Tibial nerve (tissue), 4 donors: ENCODE data around the gene ABLIM2. TPM values are rescaled to one million over a fixed set of nuclear protein-coding genes. Genes with fewer than 3 reads are reported as not detected.
"Not testable (repeated sequence)": the region's sequence is repeated elsewhere in the genome, so short reads cannot be mapped to it uniquely, and the experiment has no call there.

Source experiments
- DNase-seq, 2 donors: peaks; one replicate each; pipeline ENCODE4 v3.0.0-alpha.2; 2019; ENCODE audit warnings: low spot score in 2 of 2
- H3K27ac ChIP-seq, 4 donors: fragments of 200-600 bp; sonication (generic) in 3 of 4; one replicate each; pipeline ENCODE4 v1.5.1; 2017 to 2019; ENCODE audit warnings: mild to moderate bottlenecking in 1 of 4
- H3K27me3 ChIP-seq, 2 donors: fragments of 200-600 bp; sonication (generic) in 1 of 2; one replicate each; pipeline versions ENCODE4 v1.5.1 to v1.6.0; 2017 to 2019
- H3K36me3 ChIP-seq, 3 donors: fragments of 200-600 bp; sonication (generic); one replicate each; pipeline ENCODE4 v1.5.1; 2018 to 2019
- H3K4me1 ChIP-seq, 4 donors: fragments of 200-600 bp; sonication (generic) in 3 of 4; one replicate each; pipeline ENCODE4 v1.5.1; 2017 to 2019
- H3K4me3 ChIP-seq, 4 donors: fragments of 200-600 bp; sonication (generic) in 3 of 4; one replicate each; pipeline ENCODE4 v1.5.1; 2017 to 2019; ENCODE audit warnings: mild to moderate bottlenecking in 1 of 4, moderate library complexity in 1 of 4
- H3K9me3 ChIP-seq, 4 donors: fragments of 200-600 bp; sonication (generic) in 3 of 4; one replicate each; pipeline ENCODE4 v1.5.1; 2017 to 2019
- CTCF ChIP-seq, 5 experiments: fragments of 200-600 bp in 3 of 5; fragments of 450-650 bp in 2 of 5; sonication (generic) in 3 of 5; IDR thresholded peaks; one replicate each; pipeline ENCODE4 v1.5.1; 2016 to 2019; ENCODE audit warnings: antibody characterized with exemption in 5 of 5, mild to moderate bottlenecking in 3 of 5, moderate library complexity in 2 of 5
- EP300 ChIP-seq, 2 donors: sonication (generic); formaldehyde crosslinking; IDR thresholded peaks; one replicate each; pipeline ENCODE4 v1.6.1; 2017; ENCODE audit warnings: antibody characterized with exemption in 2 of 2, mild to moderate bottlenecking in 1 of 2
- POLR2A ChIP-seq, 2 donors: fragments of 450-650 bp; IDR thresholded peaks; one replicate each; pipeline ENCODE4 v1.6.1; 2017; ENCODE audit warnings: antibody characterized with exemption in 2 of 2, mild to moderate bottlenecking in 2 of 2, moderate library complexity in 2 of 2
- WGBS, 2 donors: methylation state at CpG; one replicate each; pipeline ENCODE4 v1.1.5; 2018; 5-methylcytosine and 5-hydroxymethylcytosine counted together
- total RNA-seq, 4 donors: library from RNA; depleted of rRNA; stranded (reverse); fragments of >200 nt; gene quantifications; one replicate each; pipeline ENCODE4 v1.1.0, GENCODE V29; 2016

The ABLIM2 gene
- total RNA-seq, 4 donors from 2014 or later: 29.1 to 125 (median 41.7) TPM

- Histone ChIP-seq H3K27ac (no peak overlapping the region), H3K36me3 (no peaks in the 10 kb centered on the region), H3K9me3 (no peaks in the 10 kb centered on the region), H3K4me3 (no peak overlapping the region), H3K27me3 (no peaks in the 10 kb centered on the region), H3K4me1 (peaks cover 0 to 4% (median 0%) of the 10 kb centered on the region in 4 donors)
- no peak for DNase-seq
- WGBS, 2 donors: 72 to 83% methylated on average over 14 of the region's 14 CpGs
- TF ChIP-seq EP300 (IDR thresholded peaks at IDR 0.05) (no peak), CTCF (IDR thresholded peaks at IDR 0.05) (no peak), POLR2A (IDR thresholded peaks at IDR 0.05) (no peak)
Measured at GRCh38 chr4:7945709-7946380, 212.8 kb downstream of the ABLIM2 start.

GRCh38 chr4:7944599-7945220 is 213.9 kb downstream of the ABLIM2 start:
- Histone ChIP-seq H3K27ac (no peak overlapping the region), H3K4me1 (peaks cover 0 to 8% (median 0%) of the 10 kb centered on the region in 4 donors), H3K4me3 (no peak overlapping the region), H3K9me3 (no peaks in the 10 kb centered on the region), H3K36me3 (no peaks in the 10 kb centered on the region), H3K27me3 (no peaks in the 10 kb centered on the region)
- no peak for DNase-seq
- 66 to 77% methylated on average over 5 of the region's 5 CpGs for WGBS, 2 donors
- no peak for TF ChIP-seq CTCF (IDR thresholded peaks at IDR 0.05)
- no peak for TF ChIP-seq POLR2A (IDR thresholded peaks at IDR 0.05)
- no peak for TF ChIP-seq EP300 (IDR thresholded peaks at IDR 0.05)

GRCh38 chr4:7943688-7944087 is 214.9 kb downstream of the ABLIM2 start:
- H3K9me3 ChIP-seq, H3K4me3 ChIP-seq, H3K27me3 ChIP-seq, H3K36me3 ChIP-seq, H3K4me1 ChIP-seq, H3K27ac ChIP-seq, DNase-seq: not testable (repeated sequence)
- WGBS, 2 donors: 95 to 96% methylated on average over 4 of the region's 4 CpGs

GRCh38 chr4:7943211-7943610 is 215.4 kb downstream of the ABLIM2 start:
- Histone ChIP-seq H3K9me3 (no peaks in the 10 kb centered on the region), H3K4me1 (peaks cover 0 to 11% (median 0%) of the 10 kb centered on the region in 4 donors), H3K4me3 (no peak overlapping the region), H3K36me3 (no peaks in the 10 kb centered on the region), H3K27me3 (no peaks in the 10 kb centered on the region), H3K27ac (no peak overlapping the region)
- WGBS, 2 donors: 90 to 93% methylated on average over 8 of the region's 8 CpGs
- no peak for DNase-seq
- TF ChIP-seq EP300 (IDR thresholded peaks at IDR 0.05) (no peak), CTCF (IDR thresholded peaks at IDR 0.05) (no peak), POLR2A (IDR thresholded peaks at IDR 0.05) (no peak)

GRCh38 chr4:7941965-7942496 is 216.6 kb downstream of the ABLIM2 start:
- H3K4me3 ChIP-seq: no peak overlapping the region
- H3K27me3 ChIP-seq: no peaks in the 10 kb centered on the region
- no peak overlapping the region for H3K27ac ChIP-seq
- no peaks in the 10 kb centered on the region for H3K9me3 ChIP-seq
- H3K36me3 ChIP-seq: no peaks in the 10 kb centered on the region
- no peak for DNase-seq
- 88 to 96% methylated on average over 4 of the region's 4 CpGs for WGBS, 2 donors
- H3K4me1 ChIP-seq: peaks cover 0 to 23% (median 2%) of the 10 kb centered on the region in 4 donors
- TF ChIP-seq CTCF (IDR thresholded peaks at IDR 0.05) (no peak), POLR2A (IDR thresholded peaks at IDR 0.05) (no peak), EP300 (IDR thresholded peaks at IDR 0.05) (no peak)
